ENCODE data around the gene ACOT6. TPM values are rescaled to one million over a fixed set of nuclear protein-coding genes. Genes with fewer than 3 reads are reported as not detected.

Gene ACOT6
- total and polyA plus RNA-seq, 2 of the 4 experiments (the other 2 are of a cell fraction): not detected

DNA sequence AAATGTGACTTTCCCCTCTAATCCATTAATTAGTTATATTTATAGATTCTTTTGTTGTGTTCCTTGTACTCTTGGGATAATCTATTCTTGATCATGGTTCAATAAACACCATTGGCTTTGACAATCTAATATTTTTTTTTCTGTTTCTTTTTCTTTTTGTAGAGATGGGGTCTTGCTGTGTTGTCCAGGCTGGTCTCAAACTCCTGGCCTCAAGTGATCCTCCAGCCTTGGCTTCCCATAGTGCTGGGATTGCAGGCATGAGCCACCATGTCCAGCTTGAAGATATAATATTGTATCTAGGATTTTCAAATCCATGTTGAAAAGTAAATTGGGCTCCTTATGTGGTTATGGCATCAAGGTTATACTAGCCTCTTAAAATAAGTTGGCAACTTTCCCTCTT, 38.7 kb downstream of the ACOT6 start:
- no peak overlapping the region for H2BK5ac ChIP-seq (ENCODE audit: low read depth, low read length, poor library complexity, severe bottlenecking)
- H3K9ac ChIP-seq (ENCODE audit: low read depth, low read length): no peak overlapping the region
- no peak overlapping the region for H3K18ac ChIP-seq (ENCODE audit: low read depth, low read length)
- no peak overlapping the region for H2AK5ac ChIP-seq (ENCODE audit: low read depth, low read length)
- DNase-seq (no peak), ATAC-seq (ENCODE audit: low read depth) (no peak)
- H3K27ac ChIP-seq (ENCODE audit: insufficient read depth, low read length): no peak overlapping the region
- no peak overlapping the region for H3K4ac ChIP-seq (ENCODE audit: low read depth, low read length)
- H3K27me3 ChIP-seq (ENCODE audit: control insufficient read depth, insufficient read depth, low read length): no peaks in the 10 kb centered on the region
- in situ Hi-C loops (cut with MboI; ENCODE audit: low sequenced_read_pairs) (no loop called here), intact Hi-C loops (cut with micrococcal nuclease) (no loop called here), dilution Hi-C loops (cut with HindIII; ENCODE audit: low sequenced_read_pairs, unreplicated experiment) (no loop called here)
- H4K5ac ChIP-seq (ENCODE audit: low read depth, low read length): no peak overlapping the region
- H3K9me3 ChIP-seq (ENCODE audit: control insufficient read depth, insufficient read depth, low read length): no peaks in the 10 kb centered on the region
- H3K4me3 ChIP-seq (ENCODE audit: insufficient read depth, low read depth, low read length): no peak overlapping the region
- ChIA-PET POLR2A (ENCODE audit: unreplicated experiment) (no interaction called here), CTCF (no interaction called here)
- BruUV-seq (replicated peaks): no TSS peak
- H3K23ac ChIP-seq (ENCODE audit: low read depth, low read length): no peak overlapping the region
- no peak overlapping the region for H3K14ac ChIP-seq (replicated peaks; ENCODE audit: low read depth, low read length)
- no peak overlapping the region for H4K8ac ChIP-seq (ENCODE audit: low read depth in 2 of 2, low read length in 2 of 2)
- peaks cover 0 to 29% of the 10 kb centered on the region in 2 experiments for H3K79me1 ChIP-seq (ENCODE audit: low read depth in 1 of 2, low read length in 2 of 2)
- no peak overlapping the region for H2AK9ac ChIP-seq (replicated peaks; ENCODE audit: low read depth, low read length, poor library complexity)
- peaks cover 6% of the 10 kb centered on the region; the same call in 1 of the 2 replicates for H3K36me3 ChIP-seq (ENCODE audit: control insufficient read depth, insufficient read depth, low read length)
- no peaks in the 10 kb centered on the region for H4K20me1 ChIP-seq (ENCODE audit: insufficient read depth, low read length)
- no peak overlapping the region for H3K4me2 ChIP-seq (ENCODE audit: low read depth, low read length)
- no peak overlapping the region for H2AFZ ChIP-seq (replicated peaks; ENCODE audit: low read length, poor library complexity)
- no peak overlapping the region for H4K91ac ChIP-seq (ENCODE audit: insufficient read depth, low read depth, low read length)
- H2BK120ac ChIP-seq (ENCODE audit: low read depth, low read length): no peak overlapping the region
- H3K9me1 ChIP-seq (ENCODE audit: insufficient read depth, low read length): no peaks in the 10 kb centered on the region
- H2BK20ac ChIP-seq (ENCODE audit: low read depth, low read length): no peak overlapping the region
- no peaks in the 10 kb centered on the region for H3K4me1 ChIP-seq (ENCODE audit: control insufficient read depth, insufficient read depth, low read length)
- no peak overlapping the region for H2BK15ac ChIP-seq (ENCODE audit: low read depth, low read length)
- TF ChIP-seq RCOR1 (IDR thresholded peaks at IDR 0.05; ENCODE audit: insufficient replicate concordance, low read length) (no peak), BHLHE40 (IDR thresholded peaks at IDR 0.05; ENCODE audit: low read depth, low read length) (no peak)
- no peak overlapping the region for H3K56ac ChIP-seq (ENCODE audit: extremely low read depth, insufficient read depth, low read length)

Measured in IMR-90 (cell line).